HEK293 (cell line): Measurements from ENCODE around the gene FMNL1.

ENCODE experiments used
- CTCF ChIP-seq: fragments of 450-650 bp; formaldehyde crosslinking; IDR thresholded peaks from 2 replicates; pipeline ENCODE4 v1.5.1; 2016; ENCODE audit warnings: missing biosample characterization, missing genetic modification characterization
- HOXA7 ChIP-seq: sonication (generic); formaldehyde crosslinking; IDR thresholded peaks from 2 replicates; pipeline ENCODE4 v1.8.1; 2022; ENCODE audit warnings: missing genetic modification reagents, borderline replicate concordance
- ZNF26 ChIP-seq: fragments of 450-650 bp; formaldehyde crosslinking; IDR thresholded peaks from 2 replicates; pipeline ENCODE4 v1.5.1; 2016; ENCODE audit warnings: missing biosample characterization, missing genetic modification characterization
- ZNF274 ChIP-seq, 2 experiments: fragments of 200-500 bp in 1 of 2; fragments of 450-650 bp in 1 of 2; sonication (Bioruptor generic) in 1 of 2; formaldehyde crosslinking in 1 of 2; IDR thresholded peaks; 2 replicates each; pipeline versions ENCODE4 v1.5.1 to v1.6.1; 2014 to 2016; ENCODE audit warnings: borderline replicate concordance in 1 of 2, inconsistent platforms in 1 of 2, low read length in 1 of 2, missing biosample characterization in 1 of 2, missing genetic modification characterization in 1 of 2
- ZNF426 ChIP-seq: fragments of 450-650 bp; formaldehyde crosslinking; IDR thresholded peaks from 2 replicates; pipeline ENCODE4 v1.5.1; 2017; ENCODE audit warnings: missing biosample characterization, missing genetic modification characterization, mild to moderate bottlenecking, inconsistent platforms, moderate library complexity

GRCh38 chr17:45172232-45172540, 49.5 kb upstream of the FMNL1 start:
- TF ChIP-seq ZNF426 (tag by site-specific recombination) (no peak), ZNF26 (no peak), HOXA7 (no peak), ZNF274 (IDR thresholded peaks at IDR 0.05; ENCODE audit: low read length) (no peak), ZNF274 (tag by site-specific recombination; IDR thresholded peaks at IDR 0.05; ENCODE audit: borderline replicate concordance) (no peak), CTCF (tag by site-specific recombination) (no peak)
